GM10248 (cell line): ENCODE results near the gene PRTG.

Experiments
- CTCF ChIA-PET: fragments of 300-600 bp; sonication (Branson Sonifier 250); formaldehyde crosslinking; extraction: SDS; loops from one replicate; lab custom pipeline; 2021; ENCODE audit warnings: antibody characterized with exemption; lab: Yijun Ruan, JAX
- POLR2A ChIA-PET: fragments of 350-650 bp; sonication (Branson Sonifier 250); formaldehyde crosslinking; extraction: SDS; loops from one replicate; lab custom pipeline; 2020; ENCODE audit warnings: antibody characterized with exemption; lab: Yijun Ruan, JAX
- DNase-seq: peaks from one replicate; pipeline ENCODE4 v3.0.0; 2012; ENCODE audit errors: extremely low spot score
- CTCF ChIP-seq: IDR thresholded peaks from 2 replicates; pipeline ENCODE4 v1.5.1; 2012; ENCODE audit warnings: mild to moderate bottlenecking, low read depth; ENCODE audit errors: extremely low read depth, missing control alignments, control extremely low read depth

The PRTG gene

GRCh38 chr15:55562601-55563000, 180.4 kb downstream of the PRTG start:
- ChIA-PET POLR2A (no interaction called here), CTCF (no interaction called here)
- no peak for DNase-seq
- no peak for TF ChIP-seq CTCF
